ENCODE data around the gene MUC6. TPM values are rescaled to one million over a fixed set of nuclear protein-coding genes. Genes with fewer than 3 reads are reported as not detected.

Gene MUC6
- total and polyA plus RNA-seq, 2 donors (not counting 3 experiments of a cell fraction or from before 2014, with no cell fraction given), result not detected

GRCh38 chr11:995044-995751 is 41.3 kb downstream of the MUC6 start:
- peaks cover 2% of the 10 kb centered on the region for H3K79me2 ChIP-seq (ENCODE audit: control insufficient read depth, insufficient read depth, low read length)
- H3K9ac ChIP-seq (replicated peaks; ENCODE audit: extremely low read depth, insufficient read depth, low read length), result no peak overlapping the region
- H3K36me3 ChIP-seq (ENCODE audit: control insufficient read depth in 2 of 2, extremely low read depth in 1 of 2, insufficient read depth in 2 of 2, low read length in 2 of 2), result peaks cover 9 to 46% of the 10 kb centered on the region in 2 experiments
- ChIA-PET CTCF (interaction anchor here (1.0 kb wide), 2 partner anchors 46 to 52 kb away, joined by 3 read pairs; no protein-coding TSS in a partner anchor), POLR2A (no interaction called here)
- H3K4me3 ChIP-seq (replicated peaks in 1 of 3; ENCODE audit: insufficient read depth in 1 of 3, low read depth in 1 of 3, low read length in 3 of 3), result no peak overlapping the region
- H3K9me3 ChIP-seq (replicated peaks; ENCODE audit: control insufficient read depth, insufficient read depth, low read length), result no peaks in the 10 kb centered on the region
- H3K4me2 ChIP-seq (ENCODE audit: insufficient read depth, low read length), result no peak overlapping the region
- TF ChIP-seq JUN (IDR thresholded peaks at IDR 0.05; ENCODE audit: borderline replicate concordance, insufficient read depth, insufficient read length, low read depth), result no peak
- no peak for TF ChIP-seq GATA2 (IDR thresholded peaks at IDR 0.05; ENCODE audit: insufficient read depth, insufficient read length, low read depth, low read length)
- no peak for TF ChIP-seq MYC (IDR thresholded peaks at IDR 0.05; ENCODE audit: low read depth, low read length)
- TF ChIP-seq FOS (IDR thresholded peaks at IDR 0.05; ENCODE audit: borderline replicate concordance, insufficient read depth, low read length), result no peak
- TF ChIP-seq MAX (IDR thresholded peaks at IDR 0.05; ENCODE audit: insufficient read depth, insufficient read length), result no peak
- TF ChIP-seq, protein P1, sequence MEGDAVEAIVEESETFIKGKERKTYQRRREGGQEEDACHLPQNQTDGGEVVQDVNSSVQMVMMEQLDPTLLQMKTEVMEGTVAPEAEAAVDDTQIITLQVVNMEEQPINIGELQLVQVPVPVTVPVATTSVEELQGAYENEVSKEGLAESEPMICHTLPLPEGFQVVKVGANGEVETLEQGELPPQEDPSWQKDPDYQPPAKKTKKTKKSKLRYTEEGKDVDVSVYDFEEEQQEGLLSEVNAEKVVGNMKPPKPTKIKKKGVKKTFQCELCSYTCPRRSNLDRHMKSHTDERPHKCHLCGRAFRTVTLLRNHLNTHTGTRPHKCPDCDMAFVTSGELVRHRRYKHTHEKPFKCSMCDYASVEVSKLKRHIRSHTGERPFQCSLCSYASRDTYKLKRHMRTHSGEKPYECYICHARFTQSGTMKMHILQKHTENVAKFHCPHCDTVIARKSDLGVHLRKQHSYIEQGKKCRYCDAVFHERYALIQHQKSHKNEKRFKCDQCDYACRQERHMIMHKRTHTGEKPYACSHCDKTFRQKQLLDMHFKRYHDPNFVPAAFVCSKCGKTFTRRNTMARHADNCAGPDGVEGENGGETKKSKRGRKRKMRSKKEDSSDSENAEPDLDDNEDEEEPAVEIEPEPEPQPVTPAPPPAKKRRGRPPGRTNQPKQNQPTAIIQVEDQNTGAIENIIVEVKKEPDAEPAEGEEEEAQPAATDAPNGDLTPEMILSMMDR (IDR thresholded peaks at IDR 0.05; ENCODE audit: extremely low read depth in 1 of 2, insufficient read depth in 1 of 2, low read depth in 1 of 2, low read length in 2 of 2), result no peak
- TF ChIP-seq POLR2AphosphoS5 (IDR thresholded peaks at IDR 0.05; ENCODE audit: insufficient read depth, low read depth, low read length), result no peak
- no peak for TF ChIP-seq POLR2A (IDR thresholded peaks at IDR 0.05; ENCODE audit: low read depth, low read length)
- no peak for TF ChIP-seq EZH2 (IDR thresholded peaks at IDR 0.05; ENCODE audit: borderline replicate concordance, low read depth, low read length, severe bottlenecking)
- no peaks in the 10 kb centered on the region for H3K9me1 ChIP-seq (replicated peaks; ENCODE audit: control insufficient read depth, extremely low read depth, insufficient read depth, low read length)
- DNase-seq (ENCODE audit: low read depth, low spot score) (no peak), FAIRE-seq (no peak)
- no TSS peak for BruUV-seq (replicated peaks)
- dilution Hi-C loops (cut with MboI; ENCODE audit: extremely low pct_ligation_motif_present, low sequenced_read_pairs) (no loop called here), intact Hi-C loops (cut with micrococcal nuclease) (no loop called here)
- no peaks in the 10 kb centered on the region for H3K4me1 ChIP-seq (ENCODE audit: control insufficient read depth, extremely low read depth, insufficient read depth, low read length)
- no peak overlapping the region for H2AFZ ChIP-seq (ENCODE audit: low read depth, low read length)
- no peak overlapping the region for H3K27ac ChIP-seq (ENCODE audit: insufficient read depth, low read depth, low read length)
- H3K27me3 ChIP-seq (ENCODE audit: control insufficient read depth in 2 of 2, insufficient read depth in 2 of 2, low read length in 2 of 2), result no peaks in the 10 kb centered on the region
- H4K20me1 ChIP-seq (replicated peaks; ENCODE audit: control insufficient read depth, extremely low read depth, insufficient read depth, low read length), result no peaks in the 10 kb centered on the region
